IPS DF 4.7 (cell line): ENCODE measurements around the gene SORD.
"Not testable (repeated sequence)": the region's sequence is repeated elsewhere in the genome, so short reads cannot be mapped to it uniquely, and the experiment has no call there.

Experiments
- DNase-seq: peaks from one replicate; pipeline ENCODE4 v3.0.0-alpha.2; 2013; ENCODE audit warnings: low spot score; ENCODE audit errors: extremely low read depth

Gene SORD

GRCh38 chr15:45058690-45059675, 36.0 kb downstream of the SORD start:
- not testable (repeated sequence) for DNase-seq

DNA sequence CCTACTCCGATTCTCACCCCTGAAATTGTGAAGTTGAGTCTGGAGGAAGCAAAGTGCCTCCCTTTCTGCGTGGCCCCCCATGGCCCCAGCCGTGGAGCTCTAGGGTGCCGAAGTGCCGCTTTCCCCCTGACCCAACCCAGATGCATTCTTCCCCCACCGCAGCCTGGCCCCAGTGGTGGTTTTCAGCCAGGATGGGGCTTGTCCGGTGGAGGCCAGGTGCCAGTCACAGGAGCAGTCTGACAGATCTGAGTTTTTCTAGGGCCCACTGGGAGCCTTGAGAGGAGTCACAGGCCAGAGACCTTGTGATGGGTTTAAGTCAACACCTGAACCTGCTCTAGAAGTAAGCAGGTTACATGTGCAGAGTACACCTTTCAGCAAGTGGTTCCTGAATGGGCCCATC, 39.3 kb downstream of the SORD start:
- not testable (repeated sequence) for DNase-seq

- no peak for DNase-seq
These were observed 41.4 kb downstream of the SORD start for GRCh38 chr15:45064386-45064785.

DNA sequence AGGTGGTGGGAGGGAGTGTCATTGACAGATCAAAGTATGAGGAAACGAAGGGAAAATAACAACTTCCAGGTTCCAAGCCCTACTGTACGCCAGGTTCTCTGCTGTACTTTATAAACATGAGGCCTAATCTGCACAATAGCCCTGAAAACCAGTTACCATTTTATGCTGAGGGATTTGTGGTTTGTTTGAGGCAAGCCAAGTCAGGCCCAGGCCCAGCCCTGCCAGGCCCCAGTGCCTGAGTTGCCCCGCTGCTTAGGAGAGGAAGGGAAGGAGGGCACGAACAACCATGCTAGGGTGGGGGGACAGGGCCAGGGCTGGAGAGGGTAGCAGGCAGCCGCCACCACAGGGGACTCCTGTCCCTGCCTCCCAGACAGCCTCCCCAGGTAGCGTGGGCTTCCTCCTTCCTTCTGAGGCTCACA, 47.0 kb downstream of the SORD start:
- not testable (repeated sequence) for DNase-seq

DNA sequence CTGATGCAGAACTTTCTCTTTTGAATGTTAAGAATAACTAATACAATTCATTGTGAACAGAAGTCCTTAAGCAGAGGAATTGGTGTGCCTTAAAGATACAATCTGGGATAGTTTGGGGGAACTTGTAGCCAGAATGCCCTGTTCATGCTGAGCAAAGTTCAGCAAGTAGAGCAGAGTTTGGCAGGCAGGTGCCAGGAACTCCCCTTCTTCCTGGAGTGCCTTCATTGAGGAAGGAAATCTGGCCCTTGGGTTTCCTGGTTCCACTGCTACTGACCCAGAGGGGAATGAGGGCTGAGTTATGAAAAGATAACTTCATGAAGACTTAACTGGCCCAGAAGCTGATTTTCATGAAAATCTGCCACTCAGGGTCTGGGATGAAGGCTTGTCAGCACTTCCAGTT, 50.6 kb downstream of the SORD start:
- DNase-seq: not testable (repeated sequence)

GRCh38 chr15:45075440-45076320, 52.7 kb downstream of the SORD start:
- not testable (repeated sequence) for DNase-seq

- not testable (repeated sequence) for DNase-seq
These were observed 54.4 kb downstream of the SORD start for GRCh38 chr15:45077391-45077790.

- not testable (repeated sequence) for DNase-seq
These were observed 56.2 kb downstream of the SORD start for GRCh38 chr15:45079201-45079600.

DNA sequence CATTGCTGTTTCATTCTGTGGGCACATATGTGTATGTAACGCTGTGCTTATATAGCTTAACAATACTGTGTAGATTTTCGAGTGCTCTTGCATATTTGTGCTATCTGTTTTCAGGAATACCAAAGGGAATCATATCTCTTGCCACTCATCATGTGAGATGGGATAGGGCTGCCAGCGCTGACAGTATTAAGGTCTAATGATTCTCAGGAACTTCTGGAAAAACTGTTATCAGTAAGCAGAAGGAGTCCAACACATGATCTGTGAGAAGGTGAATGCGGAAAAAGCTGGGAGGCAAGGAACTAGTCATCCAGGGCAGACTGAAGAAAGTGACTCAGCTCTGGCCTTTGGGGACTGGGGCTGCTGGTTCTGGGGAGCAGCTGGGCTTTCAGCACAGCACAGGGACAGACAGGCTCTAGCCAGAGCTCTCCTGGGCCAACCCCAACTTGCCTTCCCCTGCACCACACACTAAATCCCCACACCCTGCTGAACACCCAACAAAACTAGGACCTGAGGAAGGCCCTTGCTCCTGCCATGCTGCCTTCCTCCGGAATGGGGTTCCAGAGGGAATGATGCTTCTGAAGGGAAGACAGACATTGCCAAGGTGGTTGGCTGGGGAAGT, 56.7 kb downstream of the SORD start:
- not testable (repeated sequence) for DNase-seq

DNA sequence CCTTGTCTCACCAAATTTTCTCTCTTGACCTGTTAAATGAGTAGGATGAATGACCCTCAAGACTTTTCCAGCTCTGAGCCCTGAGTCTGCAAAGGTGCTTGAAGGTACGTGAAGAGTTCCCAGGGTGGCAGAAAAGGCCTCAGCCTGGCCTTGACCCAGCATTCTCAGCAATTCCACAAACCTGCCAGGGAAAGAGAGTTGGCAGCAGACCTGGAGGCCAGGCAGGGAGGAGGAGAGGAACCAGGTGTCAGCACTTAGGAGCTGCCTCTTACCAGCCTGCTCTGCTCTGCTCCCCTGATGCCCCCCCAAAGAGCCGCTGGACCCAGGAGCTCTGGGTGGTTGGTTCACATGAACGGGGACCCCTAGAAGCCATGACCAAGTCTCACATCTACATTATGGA, 57.6 kb downstream of the SORD start:
- DNase-seq: not testable (repeated sequence)

DNA sequence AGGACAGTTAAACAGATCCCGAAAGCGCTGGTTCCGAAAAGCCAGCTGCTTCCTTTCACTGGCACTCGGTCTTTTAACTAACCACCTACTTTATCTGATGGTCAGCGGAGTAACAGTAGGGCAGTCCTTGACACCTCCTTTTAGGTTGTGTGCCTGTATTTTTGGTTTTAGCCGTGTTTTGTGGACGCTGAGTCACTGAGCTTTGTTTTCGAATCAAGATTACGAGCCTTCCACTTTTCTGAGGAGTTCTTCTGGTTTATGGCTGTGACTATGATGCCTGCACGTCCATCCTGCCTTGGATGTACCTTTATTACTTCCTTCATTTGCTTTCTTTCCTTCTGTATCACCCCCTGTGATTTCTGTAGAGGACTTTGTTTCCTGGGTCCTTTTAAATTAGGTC, 59.4 kb downstream of the SORD start:
- DNase-seq: not testable (repeated sequence)

DNA sequence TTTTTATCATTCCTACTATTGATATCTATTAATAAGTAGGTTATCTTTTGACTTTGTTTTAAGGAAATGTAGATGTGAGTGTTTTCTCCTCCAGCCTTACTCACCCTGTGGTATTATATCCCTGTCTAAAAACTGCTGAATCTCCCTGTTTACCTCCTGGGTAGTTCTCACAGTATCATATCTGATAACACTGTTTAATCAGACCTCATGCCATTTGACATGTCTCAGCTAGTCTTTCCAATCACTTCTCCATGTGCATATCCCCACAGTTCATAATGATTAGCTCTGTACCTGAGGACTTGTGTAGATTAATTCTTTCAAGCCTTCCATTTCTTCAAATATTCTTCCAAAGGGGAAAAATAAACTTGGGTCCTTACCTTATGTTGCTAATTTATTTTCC, 60.2 kb downstream of the SORD start:
- DNase-seq: no peak

DNA sequence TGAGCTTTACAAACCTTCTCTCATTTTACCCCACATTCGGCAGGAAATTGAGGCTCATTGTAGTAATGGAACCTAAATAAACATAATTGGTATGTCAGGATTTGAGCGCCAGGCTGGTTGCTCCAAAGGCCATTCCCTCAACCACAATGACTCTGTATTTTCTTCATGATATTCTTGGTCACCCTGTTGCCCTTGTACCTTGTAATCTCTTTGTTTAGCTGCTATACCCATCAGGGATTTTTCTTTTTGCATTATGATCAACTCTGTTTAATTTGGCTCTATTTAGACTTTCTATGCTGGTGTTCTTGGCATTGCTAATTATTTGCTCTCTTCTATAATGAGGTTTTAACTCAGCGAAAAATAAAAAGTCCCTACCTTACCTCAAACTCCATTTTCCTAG, 61.2 kb downstream of the SORD start:
- no peak for DNase-seq

DNA sequence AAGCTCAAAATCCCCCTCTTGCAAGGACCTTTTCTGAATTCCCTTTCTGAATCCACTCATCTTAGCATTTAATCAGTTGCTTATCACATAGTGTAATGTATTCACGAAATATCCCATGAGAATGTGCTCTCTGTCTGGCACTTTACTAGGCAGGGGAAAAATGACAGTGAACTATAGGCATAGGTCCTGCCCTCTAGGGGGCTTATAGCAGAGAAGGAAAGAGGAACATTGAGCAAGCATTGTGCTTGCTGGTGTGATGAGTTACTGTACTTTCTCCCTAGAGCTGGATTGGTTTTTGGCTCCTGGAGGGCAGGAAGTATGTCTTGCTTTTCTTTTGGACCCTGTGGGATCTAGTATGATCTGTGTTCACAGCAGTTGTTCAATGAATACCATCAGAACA, 64.5 kb downstream of the SORD start:
- no peak for DNase-seq

DNA sequence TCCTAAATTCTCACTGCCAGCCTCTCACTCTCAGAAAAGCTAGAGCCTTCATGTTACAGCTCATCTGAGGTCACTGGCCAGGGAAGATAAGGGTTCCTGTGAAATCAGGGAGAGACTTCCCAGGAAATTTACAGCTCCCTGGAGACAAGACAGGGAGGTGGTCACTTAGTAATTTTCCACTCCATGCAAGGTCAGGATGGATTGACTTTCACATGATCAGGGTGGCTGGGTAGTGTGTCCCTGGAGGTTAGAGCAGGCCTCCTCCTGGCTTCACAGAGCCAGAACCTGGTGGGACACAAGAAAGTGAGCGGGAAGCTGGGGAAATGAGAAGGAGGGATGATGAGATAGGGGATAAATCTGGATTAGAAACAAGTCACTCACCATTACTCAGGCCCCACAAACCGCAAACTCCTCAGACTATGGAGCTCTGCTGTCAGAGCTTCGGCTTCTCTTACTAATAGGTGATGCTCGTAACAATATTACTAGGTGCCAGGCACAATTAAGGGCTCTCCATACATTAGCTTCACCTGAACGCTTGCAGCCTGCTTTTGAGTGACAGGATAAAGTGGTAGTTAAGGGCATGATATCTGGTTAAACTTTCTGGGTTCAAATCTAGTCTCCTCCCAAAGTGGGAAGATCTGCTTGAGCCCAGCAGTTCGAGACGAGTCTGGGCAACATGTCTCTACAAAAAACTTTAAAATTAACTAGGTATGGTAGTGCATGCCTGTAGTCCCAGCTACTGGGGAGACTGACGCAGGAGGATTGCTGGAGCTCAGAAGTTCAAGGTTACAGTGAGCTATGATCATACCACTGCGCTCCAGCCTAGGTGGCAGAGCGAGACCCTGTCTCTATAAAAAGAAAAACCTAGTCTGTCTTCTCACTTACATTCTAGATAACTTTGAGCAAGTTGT, 66.1 kb downstream of the SORD start:
- no peak for DNase-seq

DNA sequence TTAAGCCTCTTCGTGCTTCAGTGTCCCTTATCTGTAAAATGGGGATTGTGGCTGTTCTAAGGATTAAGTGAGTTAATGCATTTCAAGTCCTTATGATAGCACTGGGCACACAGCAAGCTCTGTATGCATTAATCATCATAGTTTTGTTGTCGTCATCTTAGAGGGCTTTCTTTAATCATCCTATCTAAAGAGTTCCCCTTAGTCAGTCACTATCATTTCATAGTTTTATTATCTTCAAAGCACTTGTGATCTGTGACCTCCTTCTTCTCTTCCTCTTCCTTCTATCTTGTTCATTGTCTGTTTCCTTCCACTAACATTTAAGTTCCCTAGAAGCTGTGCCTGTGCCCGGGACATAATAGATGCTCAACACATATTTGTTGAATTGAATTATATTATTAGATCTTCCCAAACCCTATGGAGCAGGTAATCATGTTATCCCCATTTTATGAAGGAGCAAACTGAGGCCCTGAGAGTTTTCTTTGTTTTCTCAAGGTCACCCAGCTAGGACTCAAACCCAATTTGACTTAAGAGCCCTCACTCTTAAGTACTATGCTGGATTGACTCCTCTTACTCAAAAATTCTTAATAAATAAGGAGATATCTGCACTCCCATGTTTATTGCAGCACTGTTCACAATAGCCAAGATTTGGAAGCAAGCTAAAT, 66.8 kb downstream of the SORD start:
- DNase-seq: no peak

GRCh38 chr15:45091161-45091560, 68.2 kb downstream of the SORD start:
- no peak for DNase-seq

GRCh38 chr15:45091576-45091975, 68.6 kb downstream of the SORD start:
- DNase-seq: no peak

- DNase-seq: no peak
These were observed 70.0 kb downstream of the SORD start for GRCh38 chr15:45093013-45093412.
